Ishikawa (cell line): Measurements from ENCODE around the gene PTPRN2.

Source experiments
- CEBPB ChIP-seq: IDR thresholded peaks from 2 replicates; pipeline ENCODE4 v1.6.1; 2012
- CREB1 ChIP-seq: IDR thresholded peaks from 2 replicates; pipeline ENCODE4 v1.6.1; 2012; ENCODE audit warnings: low read depth
- EGR1 ChIP-seq: IDR thresholded peaks from 2 replicates; pipeline ENCODE4 v1.6.1; 2012
- EP300 ChIP-seq: IDR thresholded peaks from 2 replicates; pipeline ENCODE4 v1.6.1; 2012; ENCODE audit warnings: borderline replicate concordance
- FOXM1 ChIP-seq: IDR thresholded peaks from 2 replicates; pipeline ENCODE4 v1.6.1; 2012; ENCODE audit warnings: low read depth, borderline replicate concordance
- MAX ChIP-seq: IDR thresholded peaks from 2 replicates; pipeline ENCODE4 v1.6.1; 2012
- NFIC ChIP-seq: IDR thresholded peaks from 2 replicates; pipeline ENCODE4 v1.6.1; 2012
- RAD21 ChIP-seq: IDR thresholded peaks from 2 replicates; pipeline ENCODE4 v1.6.1; 2012; ENCODE audit warnings: low read depth
- REST ChIP-seq: IDR thresholded peaks from 2 replicates; pipeline ENCODE4 v1.6.1; 2012; ENCODE audit warnings: low read depth, mild to moderate bottlenecking
- TAF1 ChIP-seq: IDR thresholded peaks from 2 replicates; pipeline ENCODE4 v1.6.1; 2012; ENCODE audit warnings: low read depth, mild to moderate bottlenecking
- TCF12 ChIP-seq: IDR thresholded peaks from 2 replicates; pipeline ENCODE4 v1.6.1; 2012; ENCODE audit warnings: low read depth
- TEAD4 ChIP-seq: IDR thresholded peaks from 2 replicates; pipeline ENCODE4 v1.6.1; 2012
- YY1 ChIP-seq: IDR thresholded peaks from 2 replicates; pipeline ENCODE4 v1.6.1; 2012; ENCODE audit warnings: low read depth
- ZBTB7A ChIP-seq: IDR thresholded peaks from 2 replicates; pipeline ENCODE4 v1.6.1; 2012; ENCODE audit warnings: low read depth
- TF ChIP-seq, protein P1 (sequence below): IDR thresholded peaks from 2 replicates; pipeline ENCODE4 v1.6.1; 2012

The PTPRN2 gene

DNA sequence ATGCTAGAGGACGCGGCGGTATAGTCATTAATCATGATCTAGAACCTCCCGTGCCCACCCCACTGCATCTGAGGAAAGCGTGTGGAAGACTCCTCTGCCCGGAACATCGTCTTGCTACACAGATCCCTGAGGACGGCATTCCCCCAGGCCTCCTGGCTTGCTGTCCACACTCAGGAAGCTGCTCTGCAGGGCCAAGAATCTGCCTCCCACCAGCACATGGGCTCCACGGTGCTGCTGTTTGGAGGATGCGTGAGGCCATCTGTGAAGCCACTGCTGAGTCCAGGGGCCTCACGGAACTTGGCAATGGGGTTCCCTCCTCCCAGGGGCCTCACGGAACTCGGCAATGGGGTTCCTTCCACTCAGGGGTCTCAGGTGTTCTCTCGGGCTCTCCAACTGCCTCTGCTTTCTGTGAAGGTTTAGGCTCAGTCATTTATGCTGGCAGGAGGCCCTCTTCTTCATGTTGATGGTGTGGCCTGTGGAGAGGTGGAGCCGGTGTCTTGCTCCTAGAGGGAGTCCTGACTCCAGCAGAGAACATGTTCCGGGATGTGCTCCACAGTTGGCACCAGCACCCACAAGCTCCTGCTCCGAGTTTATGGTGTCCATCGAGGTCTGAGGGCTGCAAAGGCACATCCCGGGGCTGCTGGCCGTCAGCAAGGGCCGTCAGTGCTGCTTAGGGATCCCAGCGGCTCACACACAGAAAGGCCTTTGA lies 977.5 kb downstream of the PTPRN2 start:
- TF ChIP-seq FOXM1 (no peak), YY1 (no peak), EGR1 (no peak), TEAD4 (no peak), TAF1 (no peak)

- TF ChIP-seq CREB1, result no peak
- TF ChIP-seq, protein P1, sequence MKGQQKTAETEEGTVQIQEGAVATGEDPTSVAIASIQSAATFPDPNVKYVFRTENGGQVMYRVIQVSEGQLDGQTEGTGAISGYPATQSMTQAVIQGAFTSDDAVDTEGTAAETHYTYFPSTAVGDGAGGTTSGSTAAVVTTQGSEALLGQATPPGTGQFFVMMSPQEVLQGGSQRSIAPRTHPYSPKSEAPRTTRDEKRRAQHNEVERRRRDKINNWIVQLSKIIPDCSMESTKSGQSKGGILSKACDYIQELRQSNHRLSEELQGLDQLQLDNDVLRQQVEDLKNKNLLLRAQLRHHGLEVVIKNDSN, result no peak
- TF ChIP-seq TCF12, result no peak
- no peak for TF ChIP-seq ZBTB7A
Observed at GRCh38 chr7:157609516-157609915, 978.1 kb downstream of the PTPRN2 start.

DNA sequence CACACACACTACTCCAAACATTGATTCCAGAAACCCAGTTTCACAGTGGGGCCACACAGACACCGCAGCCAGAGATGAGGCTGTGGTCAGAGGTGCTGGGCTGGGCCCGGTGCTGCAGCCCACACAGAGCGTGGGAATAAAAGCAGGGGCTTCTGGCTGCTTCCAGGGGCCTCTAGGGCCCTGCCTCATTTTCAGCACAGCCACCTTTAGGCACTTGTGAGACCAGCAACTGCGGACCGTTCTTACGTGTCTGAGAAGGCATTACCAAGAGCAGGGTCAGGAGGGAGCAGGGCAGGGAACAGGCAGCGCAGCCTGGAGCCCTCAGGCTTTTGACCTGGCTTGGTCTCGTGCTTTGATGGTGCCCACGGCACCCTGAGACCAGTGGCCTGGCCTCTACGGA lies 980.4 kb downstream of the PTPRN2 start:
- TF ChIP-seq EGR1, result no peak
- TF ChIP-seq RAD21, result no peak
- no peak for TF ChIP-seq MAX
- no peak for TF ChIP-seq EP300
- TF ChIP-seq YY1, result no peak
- no peak for TF ChIP-seq FOXM1
- no peak for TF ChIP-seq ZBTB7A
- TF ChIP-seq NFIC, result no peak
- no peak for TF ChIP-seq TCF12
- TF ChIP-seq REST, result no peak
- TF ChIP-seq TAF1, result no peak
- TF ChIP-seq, protein P1, result no peak
- no peak for TF ChIP-seq CREB1
- no peak for TF ChIP-seq TEAD4
- TF ChIP-seq CEBPB, result no peak

DNA sequence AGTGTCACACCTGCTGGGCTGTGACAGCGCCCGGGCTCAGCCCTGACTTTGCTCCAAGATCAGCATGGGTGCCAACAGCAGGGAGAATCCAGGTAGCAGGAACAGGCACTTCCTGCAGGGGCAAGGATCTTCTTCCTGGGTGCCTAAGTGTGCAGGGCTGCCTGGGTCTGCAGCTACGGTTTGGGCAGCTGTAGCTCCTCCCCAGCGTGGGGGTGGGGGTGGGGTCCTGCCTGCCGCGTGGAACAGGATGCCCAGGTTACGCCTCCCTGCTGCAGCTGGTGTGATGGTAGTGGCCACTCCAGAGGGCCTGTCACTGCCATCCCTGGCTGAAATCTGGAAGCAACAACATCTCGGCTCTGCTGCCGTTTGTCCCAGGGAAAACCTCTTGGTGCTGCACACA lies 981.5 kb downstream of the PTPRN2 start:
- TF ChIP-seq TAF1, result no peak
- TF ChIP-seq TEAD4, result no peak
- no peak for TF ChIP-seq EGR1
- TF ChIP-seq NFIC, result no peak
- no peak for TF ChIP-seq EP300
- no peak for TF ChIP-seq RAD21
- no peak for TF ChIP-seq CEBPB
- no peak for TF ChIP-seq FOXM1
- no peak for TF ChIP-seq REST
- no peak for TF ChIP-seq MAX
- TF ChIP-seq CREB1, result no peak
- no peak for TF ChIP-seq ZBTB7A
- TF ChIP-seq, protein P1, result no peak
- no peak for TF ChIP-seq YY1

DNA sequence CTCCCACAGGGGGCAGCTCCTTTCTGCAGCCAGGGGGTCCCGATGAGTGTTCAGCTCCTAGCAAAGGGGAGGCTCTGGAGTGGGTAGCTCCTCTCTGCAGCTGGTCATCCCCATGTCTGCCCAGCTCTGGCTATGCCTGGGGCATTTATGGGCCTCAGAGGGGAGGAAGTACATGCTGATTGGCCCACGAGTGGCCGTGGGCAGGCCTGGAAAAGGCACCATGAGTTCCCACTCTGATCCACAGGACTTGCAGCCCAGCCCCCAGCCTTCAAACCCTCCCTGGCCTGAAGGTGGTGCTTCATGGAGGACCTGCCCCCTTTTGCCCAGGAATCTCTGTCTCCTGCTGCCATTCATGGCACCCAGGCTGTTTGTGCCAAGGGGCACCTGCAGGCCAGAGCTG lies 982.0 kb downstream of the PTPRN2 start:
- TF ChIP-seq REST (no peak), TCF12 (no peak), TEAD4 (no peak), NFIC (no peak), EGR1 (no peak), YY1 (no peak), TAF1 (no peak)
- TF ChIP-seq, protein P1, result no peak
